A549 treated with CpdA at 1 μM for 4 hours (cell line): ENCODE results near the gene C19orf44. TPM values are rescaled to one million over a fixed set of nuclear protein-coding genes. Genes with fewer than 3 reads are reported as not detected.

Source experiments
- total RNA-seq: library from RNA; stranded (reverse); fragments of 200-300 nt; extraction: Qiagen RNA extraction; gene quantifications from 5 replicates; pipeline ENCODE4 v1.2.3, GENCODE V29; 2022; ENCODE audit warnings: low read depth

C19orf44 gene
- total RNA-seq, result 3.0 to 3.5 TPM (median 3.2 TPM) in 5 replicates

GRCh38 chr19:16495982-16496612 is at the start of gene C19orf44, which contains the start of gene CALR3:
C19orf44 (plus strand) TSS chr19:16496394; CDS start chr19:16500793, 4,399 bp downstream.
CALR3 (minus strand) TSS chr19:16496167; CDS start chr19:16496129, 38 bp downstream.

GRCh38 chr19:16542045-16542909 is 46.1 kb downstream of the C19orf44 start, which contains the start of gene CHERP:
CHERP (minus strand) TSS chr19:16542437; CDS start chr19:16542378, 59 bp downstream.

Other genes starting within 250 kb of the C19orf44 start
- gene KLF2, start 171.6 kb upstream of the C19orf44 start, total RNA-seq, result 10.0 to 25.2 TPM (median 20.7 TPM) in 5 replicates
- 15.1 to 16.5 TPM (median 15.9 TPM) in 5 replicates for gene EPS15L1, start 24.4 kb upstream of the C19orf44 start, total RNA-seq
- 0.03 to 0.30 TPM (median 0.15 TPM) in 3 of 5 replicates, not detected in the others for gene CALR3, start 227 bp upstream of the C19orf44 start, total RNA-seq
- gene CHERP, start 46.0 kb downstream of the C19orf44 start, total RNA-seq, result 29.7 to 35.1 TPM (median 32.5 TPM) in 5 replicates
- 17.8 to 22.5 TPM (median 20.3 TPM) in 5 replicates for gene SLC35E1, start 76.0 kb downstream of the C19orf44 start, total RNA-seq
- 4.1 to 5.9 TPM (median 5.1 TPM) in 5 replicates for gene MED26, start 131.8 kb downstream of the C19orf44 start, total RNA-seq
- gene SMIM7, start 163.8 kb downstream of the C19orf44 start, total RNA-seq, result 68.7 to 81.2 TPM (median 74.6 TPM) in 5 replicates
- 0.96 to 1.9 TPM (median 1.2 TPM) in 5 replicates for gene TMEM38A, start 164.7 kb downstream of the C19orf44 start, total RNA-seq
- 0.02 TPM in 1 of 5 replicates, not detected in the others for gene NWD1, start 223.5 kb downstream of the C19orf44 start, total RNA-seq